T-helper 1 cell treated with Interleukin-12 subunit alpha and Interleukin-12 subunit beta and Interleukin-4 antibody, amounts not matched to agents 30 ng/mL and 1 ng/mL, for 36 hours (primary cell): ENCODE measurements around the gene TBC1D22A. TPM values are rescaled to one million over a fixed set of nuclear protein-coding genes. Genes with fewer than 3 reads are reported as not detected.

Experiments
- intact Hi-C: fragments of 100-400 bp; cut with micrococcal nuclease; formaldehyde crosslinking; loops from one replicate; pipeline ENCODE4 v1.15.1; 2024
- total RNA-seq: library from RNA; stranded (reverse); gene quantifications from 2 replicates; pipeline ENCODE4 v1.2.3, GENCODE V29; 2022

The TBC1D22A gene
- total RNA-seq, 1 donor from 2014 or later, result 39.3 TPM

GRCh38 chr22:47145883-47146282 is 383.4 kb downstream of the TBC1D22A start:
- intact Hi-C loops, result no loop called here

GRCh38 chr22:47146391-47146790 is 383.9 kb downstream of the TBC1D22A start:
- intact Hi-C loops, result no loop called here

GRCh38 chr22:47146941-47147340 is 384.5 kb downstream of the TBC1D22A start:
- intact Hi-C loops, result no loop called here

- intact Hi-C loops, result no loop called here
Observed at GRCh38 chr22:47147572-47147971, 385.1 kb downstream of the TBC1D22A start.

GRCh38 chr22:47148510-47148909 is 386.1 kb downstream of the TBC1D22A start:
- intact Hi-C loops, result no loop called here

GRCh38 chr22:47148956-47149728 is 386.7 kb downstream of the TBC1D22A start:
- intact Hi-C loops, result no loop called here

- intact Hi-C loops, result no loop called here
Observed at GRCh38 chr22:47149976-47150375, 387.5 kb downstream of the TBC1D22A start.

- intact Hi-C loops, result no loop called here
Observed at GRCh38 chr22:47150426-47150825, 388.0 kb downstream of the TBC1D22A start.

GRCh38 chr22:47151064-47151463 is 388.6 kb downstream of the TBC1D22A start:
- intact Hi-C loops, result no loop called here

- intact Hi-C loops, result no loop called here
Observed at GRCh38 chr22:47151490-47151889, 389.0 kb downstream of the TBC1D22A start.

GRCh38 chr22:47152236-47152635 is 389.8 kb downstream of the TBC1D22A start:
- intact Hi-C loops, result no loop called here

- intact Hi-C loops, result no loop called here
Observed at GRCh38 chr22:47152938-47153337, 390.5 kb downstream of the TBC1D22A start.

GRCh38 chr22:47153854-47154525 is 391.5 kb downstream of the TBC1D22A start:
- intact Hi-C loops, result no loop called here

- intact Hi-C loops, result no loop called here
Observed at GRCh38 chr22:47154621-47155081, 392.2 kb downstream of the TBC1D22A start.

- intact Hi-C loops, result no loop called here
Observed at GRCh38 chr22:47155131-47155885, 392.9 kb downstream of the TBC1D22A start.

- intact Hi-C loops, result no loop called here
Observed at GRCh38 chr22:47155912-47156311, 393.5 kb downstream of the TBC1D22A start.

- intact Hi-C loops, result no loop called here
Observed at GRCh38 chr22:47156352-47157092, 394.1 kb downstream of the TBC1D22A start.

- intact Hi-C loops, result no loop called here
Observed at GRCh38 chr22:47157093-47157420, 394.6 kb downstream of the TBC1D22A start.

- intact Hi-C loops, result no loop called here
Observed at GRCh38 chr22:47157486-47158270, 395.2 kb downstream of the TBC1D22A start.

- intact Hi-C loops, result no loop called here
Observed at GRCh38 chr22:47158457-47158856, 396.0 kb downstream of the TBC1D22A start.

- intact Hi-C loops, result no loop called here
Observed at GRCh38 chr22:47159592-47159991, 397.1 kb downstream of the TBC1D22A start.
